Measurements from ENCODE around the gene RRM1. TPM values are rescaled to one million over a fixed set of nuclear protein-coding genes. Genes with fewer than 3 reads are reported as not detected.

RRM1 gene
- total and polyA plus RNA-seq, 9 of the 15 experiments (the other 6 are each of a cell fraction or from before 2014, with no cell fraction given): 113 to 270 (median 163) TPM

DNA sequence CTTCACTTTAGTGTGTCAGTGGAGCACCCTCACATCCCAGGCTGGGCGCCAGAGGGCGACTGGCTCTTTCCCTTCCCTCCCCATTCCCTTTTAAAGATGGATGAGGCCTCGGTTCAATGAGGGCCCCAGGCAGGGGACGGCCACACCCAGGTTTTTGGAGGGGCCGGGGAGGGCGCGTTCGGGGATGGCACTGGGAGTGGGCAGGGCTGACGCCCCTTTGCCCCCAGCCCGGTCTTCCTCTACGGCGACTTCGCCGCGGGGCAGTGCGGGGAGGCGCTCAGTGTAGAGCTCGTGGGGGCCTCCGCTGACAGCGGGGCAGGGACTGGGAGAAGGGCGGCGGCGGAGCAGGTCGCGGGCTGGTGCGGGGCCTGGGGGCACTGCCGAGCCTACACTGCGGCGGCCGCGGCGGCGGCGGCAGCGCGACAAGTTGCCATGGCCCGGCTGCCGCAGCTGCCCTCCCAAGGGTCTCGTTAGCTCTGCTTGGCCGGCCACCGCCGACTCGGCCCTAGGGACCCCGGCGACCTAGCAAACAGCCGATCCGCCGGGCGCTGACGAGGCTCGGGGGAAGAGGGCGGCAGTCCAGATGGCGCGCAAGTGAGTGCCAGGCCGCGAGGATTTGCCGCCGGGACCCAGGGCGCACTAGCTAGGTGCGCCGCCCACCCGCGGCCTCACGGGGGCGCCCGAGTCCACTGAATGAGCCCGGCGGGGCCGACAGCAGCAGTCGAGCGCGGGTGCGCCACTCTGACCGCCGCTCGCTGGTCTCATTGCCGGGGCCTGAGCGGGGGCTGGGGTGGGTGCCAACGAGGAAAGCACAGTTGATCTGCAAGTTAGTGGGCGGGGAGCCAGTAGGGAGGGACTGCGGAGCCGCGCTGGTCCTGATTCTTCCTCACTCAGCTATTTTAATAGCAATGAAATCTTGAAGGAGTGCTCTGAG is 92.7 kb downstream of the RRM1 start (continued):
- TF ChIP-seq, protein P1, sequence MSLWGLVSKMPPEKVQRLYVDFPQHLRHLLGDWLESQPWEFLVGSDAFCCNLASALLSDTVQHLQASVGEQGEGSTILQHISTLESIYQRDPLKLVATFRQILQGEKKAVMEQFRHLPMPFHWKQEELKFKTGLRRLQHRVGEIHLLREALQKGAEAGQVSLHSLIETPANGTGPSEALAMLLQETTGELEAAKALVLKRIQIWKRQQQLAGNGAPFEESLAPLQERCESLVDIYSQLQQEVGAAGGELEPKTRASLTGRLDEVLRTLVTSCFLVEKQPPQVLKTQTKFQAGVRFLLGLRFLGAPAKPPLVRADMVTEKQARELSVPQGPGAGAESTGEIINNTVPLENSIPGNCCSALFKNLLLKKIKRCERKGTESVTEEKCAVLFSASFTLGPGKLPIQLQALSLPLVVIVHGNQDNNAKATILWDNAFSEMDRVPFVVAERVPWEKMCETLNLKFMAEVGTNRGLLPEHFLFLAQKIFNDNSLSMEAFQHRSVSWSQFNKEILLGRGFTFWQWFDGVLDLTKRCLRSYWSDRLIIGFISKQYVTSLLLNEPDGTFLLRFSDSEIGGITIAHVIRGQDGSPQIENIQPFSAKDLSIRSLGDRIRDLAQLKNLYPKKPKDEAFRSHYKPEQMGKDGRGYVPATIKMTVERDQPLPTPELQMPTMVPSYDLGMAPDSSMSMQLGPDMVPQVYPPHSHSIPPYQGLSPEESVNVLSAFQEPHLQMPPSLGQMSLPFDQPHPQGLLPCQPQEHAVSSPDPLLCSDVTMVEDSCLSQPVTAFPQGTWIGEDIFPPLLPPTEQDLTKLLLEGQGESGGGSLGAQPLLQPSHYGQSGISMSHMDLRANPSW (CRISPR knock-in tag; IDR thresholded peaks at IDR 0.05): 0 out of 2 replicates have a peak, but pooled peaks have one; percentile 33
- TF ChIP-seq ZNF124 (CRISPR knock-in tag; IDR thresholded peaks at IDR 0.05): no peak
- TF ChIP-seq ZNF354B (CRISPR knock-in tag; IDR thresholded peaks at IDR 0.05): no peak
- no peak for TF ChIP-seq HMGN3 (IDR thresholded peaks at IDR 0.05; ENCODE audit: borderline replicate concordance, extremely low read depth, insufficient read length, low read depth, low read length)
- no peak for TF ChIP-seq KHSRP (IDR thresholded peaks at IDR 0.05)
- no peak for TF ChIP-seq ZEB2 (IDR thresholded peaks at IDR 0.05)
- TF ChIP-seq ZNF384 (IDR thresholded peaks at IDR 0.05; ENCODE audit: low read depth, low read length): no peak
- TF ChIP-seq HDAC2 (IDR thresholded peaks at IDR 0.05): no peak
- no peak for TF ChIP-seq NR3C1 (CRISPR knock-in tag; IDR thresholded peaks at IDR 0.05)
- TF ChIP-seq POLR3G (IDR thresholded peaks at IDR 0.05; ENCODE audit: extremely low read depth, insufficient read length, insufficient replicate concordance): no peak
- TF ChIP-seq, protein P2, sequence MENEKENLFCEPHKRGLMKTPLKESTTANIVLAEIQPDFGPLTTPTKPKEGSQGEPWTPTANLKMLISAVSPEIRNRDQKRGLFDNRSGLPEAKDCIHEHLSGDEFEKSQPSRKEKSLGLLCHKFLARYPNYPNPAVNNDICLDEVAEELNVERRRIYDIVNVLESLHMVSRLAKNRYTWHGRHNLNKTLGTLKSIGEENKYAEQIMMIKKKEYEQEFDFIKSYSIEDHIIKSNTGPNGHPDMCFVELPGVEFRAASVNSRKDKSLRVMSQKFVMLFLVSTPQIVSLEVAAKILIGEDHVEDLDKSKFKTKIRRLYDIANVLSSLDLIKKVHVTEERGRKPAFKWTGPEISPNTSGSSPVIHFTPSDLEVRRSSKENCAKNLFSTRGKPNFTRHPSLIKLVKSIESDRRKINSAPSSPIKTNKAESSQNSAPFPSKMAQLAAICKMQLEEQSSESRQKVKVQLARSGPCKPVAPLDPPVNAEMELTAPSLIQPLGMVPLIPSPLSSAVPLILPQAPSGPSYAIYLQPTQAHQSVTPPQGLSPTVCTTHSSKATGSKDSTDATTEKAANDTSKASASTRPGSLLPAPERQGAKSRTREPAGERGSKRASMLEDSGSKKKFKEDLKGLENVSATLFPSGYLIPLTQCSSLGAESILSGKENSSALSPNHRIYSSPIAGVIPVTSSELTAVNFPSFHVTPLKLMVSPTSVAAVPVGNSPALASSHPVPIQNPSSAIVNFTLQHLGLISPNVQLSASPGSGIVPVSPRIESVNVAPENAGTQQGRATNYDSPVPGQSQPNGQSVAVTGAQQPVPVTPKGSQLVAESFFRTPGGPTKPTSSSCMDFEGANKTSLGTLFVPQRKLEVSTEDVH (IDR thresholded peaks at IDR 0.05; ENCODE audit: low read depth, partially characterized antibody): no peak
- peak; percentile 65 for TF ChIP-seq MYNN (IDR thresholded peaks at IDR 0.05)
- no peak for TF ChIP-seq MYNN (CRISPR knock-in tag; IDR thresholded peaks at IDR 0.05)
- TF ChIP-seq RB1 (IDR thresholded peaks at IDR 0.05; ENCODE audit: low read depth): peak; percentile 90
- peak; percentile 72; the same call in 1 of the 2 replicates for TF ChIP-seq CTBP1 (IDR thresholded peaks at IDR 0.05; ENCODE audit: borderline replicate concordance)
- TF ChIP-seq ZNF24 (IDR thresholded peaks at IDR 0.05): no peak
- peak; percentile 43; the same call in 1 of the 2 replicates for TF ChIP-seq E2F3 (CRISPR knock-in tag; IDR thresholded peaks at IDR 0.05)
- TF ChIP-seq ZBTB17 (CRISPR knock-in tag; IDR thresholded peaks at IDR 0.05): no peak
- TF ChIP-seq, protein P3, sequence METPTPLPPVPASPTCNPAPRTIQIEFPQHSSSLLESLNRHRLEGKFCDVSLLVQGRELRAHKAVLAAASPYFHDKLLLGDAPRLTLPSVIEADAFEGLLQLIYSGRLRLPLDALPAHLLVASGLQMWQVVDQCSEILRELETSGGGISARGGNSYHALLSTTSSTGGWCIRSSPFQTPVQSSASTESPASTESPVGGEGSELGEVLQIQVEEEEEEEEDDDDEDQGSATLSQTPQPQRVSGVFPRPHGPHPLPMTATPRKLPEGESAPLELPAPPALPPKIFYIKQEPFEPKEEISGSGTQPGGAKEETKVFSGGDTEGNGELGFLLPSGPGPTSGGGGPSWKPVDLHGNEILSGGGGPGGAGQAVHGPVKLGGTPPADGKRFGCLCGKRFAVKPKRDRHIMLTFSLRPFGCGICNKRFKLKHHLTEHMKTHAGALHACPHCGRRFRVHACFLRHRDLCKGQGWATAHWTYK (CRISPR knock-in tag; IDR thresholded peaks at IDR 0.05): no peak
- TF ChIP-seq, protein P4, sequence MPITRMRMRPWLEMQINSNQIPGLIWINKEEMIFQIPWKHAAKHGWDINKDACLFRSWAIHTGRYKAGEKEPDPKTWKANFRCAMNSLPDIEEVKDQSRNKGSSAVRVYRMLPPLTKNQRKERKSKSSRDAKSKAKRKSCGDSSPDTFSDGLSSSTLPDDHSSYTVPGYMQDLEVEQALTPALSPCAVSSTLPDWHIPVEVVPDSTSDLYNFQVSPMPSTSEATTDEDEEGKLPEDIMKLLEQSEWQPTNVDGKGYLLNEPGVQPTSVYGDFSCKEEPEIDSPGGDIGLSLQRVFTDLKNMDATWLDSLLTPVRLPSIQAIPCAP (CRISPR knock-in tag; IDR thresholded peaks at IDR 0.05; ENCODE audit: borderline replicate concordance): no peak
- TF ChIP-seq, protein P5, sequence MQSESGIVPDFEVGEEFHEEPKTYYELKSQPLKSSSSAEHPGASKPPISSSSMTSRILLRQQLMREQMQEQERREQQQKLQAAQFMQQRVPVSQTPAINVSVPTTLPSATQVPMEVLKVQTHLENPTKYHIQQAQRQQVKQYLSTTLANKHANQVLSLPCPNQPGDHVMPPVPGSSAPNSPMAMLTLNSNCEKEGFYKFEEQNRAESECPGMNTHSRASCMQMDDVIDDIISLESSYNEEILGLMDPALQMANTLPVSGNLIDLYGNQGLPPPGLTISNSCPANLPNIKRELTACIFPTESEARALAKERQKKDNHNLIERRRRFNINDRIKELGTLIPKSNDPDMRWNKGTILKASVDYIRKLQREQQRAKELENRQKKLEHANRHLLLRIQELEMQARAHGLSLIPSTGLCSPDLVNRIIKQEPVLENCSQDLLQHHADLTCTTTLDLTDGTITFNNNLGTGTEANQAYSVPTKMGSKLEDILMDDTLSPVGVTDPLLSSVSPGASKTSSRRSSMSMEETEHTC (IDR thresholded peaks at IDR 0.05): no peak
